ENCODE data around the gene SHB. TPM values are rescaled to one million over a fixed set of nuclear protein-coding genes. Genes with fewer than 3 reads are reported as not detected.

The SHB gene
- total RNA-seq, 1 experiment from 2014 or later, result 28.7 TPM

GRCh38 chr9:37942621-37943344 lies 126.2 kb downstream of the SHB start:
- no peaks in the 10 kb centered on the region for H3K9me2 ChIP-seq (ENCODE audit: insufficient read depth)
- no peak overlapping the region; the same call in 1 of the 2 replicates for H3K9ac ChIP-seq (ENCODE audit: low read length)
- H3K4me1 ChIP-seq (ENCODE audit: control insufficient read depth in 1 of 2, insufficient read depth in 2 of 2, low read length in 2 of 2), result peaks cover 63 to 81% of the 10 kb centered on the region in 2 experiments
- ATAC-seq, result peak; percentile 52
- no peak overlapping the region for H2AFZ ChIP-seq (ENCODE audit: low read depth, low read length, poor library complexity, severe bottlenecking)
- no peaks in the 10 kb centered on the region; the same call in 1 of the 2 replicates for H4K20me1 ChIP-seq (ENCODE audit: insufficient read depth)
- H3K9me3 ChIP-seq (ENCODE audit: control insufficient read depth in 1 of 2, insufficient read depth in 1 of 2, low read depth in 1 of 2, low read length in 2 of 2), result no peaks in the 10 kb centered on the region
- H3K36me3 ChIP-seq (ENCODE audit: control insufficient read depth in 1 of 2, insufficient read depth in 2 of 2, low read length in 2 of 2), result peaks cover 0 to 17% of the 10 kb centered on the region in 2 experiments; a peak in 1 of 4 replicates
- no peak overlapping the region for H3K4me3 ChIP-seq (replicated peaks in 1 of 2; ENCODE audit: low read depth in 1 of 2, low read length in 2 of 2)
- DNase-seq (ENCODE audit: low read depth, low spot score), result no peak
- CTCF ChIA-PET, result interaction anchor here (1.0 kb wide), 1 partner anchor 29 kb away, joined by 3 read pairs; no protein-coding TSS in a partner anchor
- RAD21 ChIA-PET (ENCODE audit: low non-redundant PET in 1 of 2, low total read pairs in 2 of 2, uncharacterized antibody in 2 of 2, unreplicated experiment in 2 of 2), result no interaction called here
- peak overlapping the region; percentile 73 for H3K4me2 ChIP-seq (ENCODE audit: low read length)
- POLR2A ChIA-PET, result interaction anchor here (0.9 kb wide), 1 partner anchor 12 kb away, joined by 3 read pairs; no protein-coding TSS in a partner anchor
- H3K79me2 ChIP-seq (ENCODE audit: insufficient read depth, low read length), result no peaks in the 10 kb centered on the region
- BruUV-seq (replicated peaks), result no TSS peak
- peak overlapping the region; percentile 88 for H3K27ac ChIP-seq (ENCODE audit: low read depth, low read length)
- TF ChIP-seq ATF3 (IDR thresholded peaks at IDR 0.05), result no peak
- TF ChIP-seq SP1 (IDR thresholded peaks at IDR 0.05; ENCODE audit: low read depth), result 0 out of 2 replicates have a peak, but pooled peaks have one; percentile 17
- TF ChIP-seq TCF7L2 (IDR thresholded peaks at IDR 0.05; ENCODE audit: borderline replicate concordance, extremely low read depth, insufficient read depth, insufficient read length), result no peak
- no peak for TF ChIP-seq POLR2A (IDR thresholded peaks at IDR 0.05; ENCODE audit: borderline replicate concordance, extremely low read depth, insufficient read depth, insufficient read length)
- H3K27me3 ChIP-seq (ENCODE audit: insufficient read depth, low read length), result no peaks in the 10 kb centered on the region
- intact Hi-C loops (cut with micrococcal nuclease), result no loop called here

DNA sequence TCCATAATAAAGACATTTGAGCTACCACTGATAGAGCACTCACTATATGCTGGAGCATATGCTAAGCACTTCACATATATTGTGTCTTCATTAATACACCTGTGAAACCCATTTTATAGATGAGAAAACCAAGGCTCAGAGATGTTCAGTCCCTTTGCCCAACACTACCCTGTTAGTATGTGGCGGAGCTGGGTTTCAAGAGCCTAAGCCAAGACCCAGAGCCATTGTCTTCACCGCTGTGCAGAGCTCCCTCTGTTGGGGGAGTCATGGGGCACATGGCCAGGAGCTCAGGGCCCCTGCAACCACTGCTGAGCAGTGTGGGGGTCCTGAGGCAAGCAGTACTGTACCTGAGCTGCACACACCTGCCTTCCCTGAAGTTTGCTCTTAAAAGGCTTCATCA lies 127.8 kb downstream of the SHB start:
- peaks cover 73 to 86% of the 10 kb centered on the region in 2 experiments for H3K4me1 ChIP-seq (ENCODE audit: control insufficient read depth in 1 of 2, insufficient read depth in 2 of 2, low read length in 2 of 2)
- CTCF ChIA-PET, result no interaction called here
- POLR2A ChIA-PET, result no interaction called here

More for the DNA sequence above, 127.8 kb downstream of the SHB start:
- no peak overlapping the region for H3K27ac ChIP-seq (ENCODE audit: low read depth, low read length)
- no peaks in the 10 kb centered on the region for H3K9me3 ChIP-seq (ENCODE audit: control insufficient read depth in 1 of 2, insufficient read depth in 1 of 2, low read depth in 1 of 2, low read length in 2 of 2)
- H3K36me3 ChIP-seq (ENCODE audit: control insufficient read depth in 1 of 2, insufficient read depth in 2 of 2, low read length in 2 of 2), result peaks cover 0 to 13% of the 10 kb centered on the region in 2 experiments; a peak in 1 of 4 replicates
- H3K9ac ChIP-seq (ENCODE audit: low read length), result no peak overlapping the region
- BruUV-seq (replicated peaks), result no TSS peak
- 0 out of 6 replicates have a peak, but pooled peaks of 2 of the 3 experiments have one; percentile 7 to 16 for TF ChIP-seq CTCF (IDR thresholded peaks at IDR 0.05 in 2 of 3, conservative IDR thresholded peaks at IDR 0.05 in 1 of 3; ENCODE audit: borderline replicate concordance in 1 of 3, insufficient read depth in 1 of 3, low read depth in 2 of 3, low read length in 2 of 3)
- no peak for TF ChIP-seq JUND (IDR thresholded peaks at IDR 0.05)
- H2AFZ ChIP-seq (ENCODE audit: low read depth, low read length, poor library complexity, severe bottlenecking), result no peak overlapping the region
- H3K4me2 ChIP-seq (ENCODE audit: low read length), result no peak overlapping the region
- H3K27me3 ChIP-seq (ENCODE audit: insufficient read depth, low read length), result no peaks in the 10 kb centered on the region
- peaks cover 5% of the 10 kb centered on the region; the same call in 1 of the 2 replicates for H3K79me2 ChIP-seq (ENCODE audit: insufficient read depth, low read length)
- intact Hi-C loops (cut with micrococcal nuclease), result no loop called here
- no peak overlapping the region for H3K4me3 ChIP-seq (replicated peaks in 1 of 2; ENCODE audit: low read depth in 1 of 2, low read length in 2 of 2)
- H4K20me1 ChIP-seq (ENCODE audit: insufficient read depth), result no peaks in the 10 kb centered on the region; the same call in 1 of the 2 replicates
- RAD21 ChIA-PET (ENCODE audit: low non-redundant PET in 1 of 2, low total read pairs in 2 of 2, uncharacterized antibody in 2 of 2, unreplicated experiment in 2 of 2), result no interaction called here
- DNase-seq (ENCODE audit: low read depth, low spot score) (no peak), ATAC-seq (no peak)
- no peaks in the 10 kb centered on the region for H3K9me2 ChIP-seq (ENCODE audit: insufficient read depth)
